Natural killer cell (primary cell): ENCODE data around the gene LRRC40. TPM values are rescaled to one million over a fixed set of nuclear protein-coding genes. Genes with fewer than 3 reads are reported as not detected.

Experiments used
- ATAC-seq, 3 donors: fragments of 150-1000 bp in 2 of 3; fragments of 200-7000 bp in 1 of 3; cut with Tn5 transposase; 1 replicate in 1 of 3; 2 replicates in 2 of 3; pipeline ENCODE4 v1.10.0; 2021; ENCODE audit warnings: mild to moderate bottlenecking in 2 of 3, moderate library complexity in 2 of 3
- DNase-seq, 2 donors: peaks; one replicate each; pipeline versions ENCODE4 v3.0.0 to v3.0.0-alpha.2; 2013 to 2021; ENCODE audit warnings: mixed read lengths in 1 of 2
- H3K27ac ChIP-seq: one replicate; pipeline ENCODE4 v1.5.1; 2013; ENCODE audit warnings: mild to moderate bottlenecking, low read length
- H3K27me3 ChIP-seq: one replicate; pipeline ENCODE4 v1.6.1; 2013; ENCODE audit warnings: low read length; ENCODE audit not compliant: control insufficient read depth, insufficient read depth
- H3K36me3 ChIP-seq: one replicate; pipeline ENCODE4 v1.6.1; 2013; ENCODE audit warnings: low read length; ENCODE audit not compliant: control insufficient read depth, insufficient read depth
- H3K4me1 ChIP-seq: one replicate; pipeline ENCODE4 v1.6.1; 2013; ENCODE audit warnings: low read length; ENCODE audit not compliant: control insufficient read depth, insufficient read depth
- H3K4me3 ChIP-seq: one replicate; pipeline ENCODE4 v1.5.1; 2013; ENCODE audit warnings: low read length
- H3K9me3 ChIP-seq: one replicate; pipeline ENCODE4 v1.6.1; 2013; ENCODE audit warnings: low read length; ENCODE audit not compliant: control insufficient read depth, insufficient read depth
- H3K27ac Mint-ChIP-seq, 2 donors: one replicate each; pipeline ENCODE4 v1.8.0; 2022; ENCODE audit warnings: mild to moderate bottlenecking in 2 of 2, mixed read lengths in 2 of 2, moderate library complexity in 1 of 2
- H3K27me3 Mint-ChIP-seq, 2 donors: one replicate each; pipeline ENCODE4 v1.8.0; 2022; ENCODE audit warnings: low read depth in 2 of 2, mixed read lengths in 2 of 2
- H3K36me3 Mint-ChIP-seq: one replicate; pipeline ENCODE4 v1.8.0; 2022; ENCODE audit warnings: mixed read lengths
- H3K4me1 Mint-ChIP-seq, 2 donors: one replicate each; pipeline ENCODE4 v1.8.0; 2022; ENCODE audit warnings: mixed read lengths in 2 of 2
- H3K4me3 Mint-ChIP-seq: one replicate; pipeline ENCODE4 v1.8.0; 2022; ENCODE audit warnings: mild to moderate bottlenecking, moderate library complexity, mixed read lengths
- H3K9me3 Mint-ChIP-seq, 2 donors: one replicate each; pipeline ENCODE4 v1.8.0; 2022; ENCODE audit warnings: mixed read lengths in 2 of 2
- WGBS: methylation state at CpG from one replicate; pipeline ENCODE4 v1.1.7; 2013; ENCODE audit warnings: missing lambda C conversion rate; ENCODE audit not compliant: insufficient coverage; 5-methylcytosine and 5-hydroxymethylcytosine counted together
- intact Hi-C: fragments of 100-400 bp; cut with micrococcal nuclease; formaldehyde crosslinking; loops from one replicate; pipeline ENCODE4 v1.14.2; 2022
- total RNA-seq, 4 donors: library from RNA; stranded (reverse); fragments of 120-200 nt in 1 of 4; gene quantifications; one replicate each; pipeline versions ENCODE4 v1.2.3 to v1.2.4, GENCODE V29; 2013 to 2022
- TF ChIP-seq, protein P1 (sequence below): fragments of 200-600 bp; IDR thresholded peaks from one replicate; pipeline ENCODE4 v1.8.0; 2022; ENCODE audit warnings: antibody characterized with exemption

Gene LRRC40
- total RNA-seq, 3 donors from 2014 or later (not counting 1 experiment from before 2014, with no cell fraction given) = 15.5 to 18.4 (median 16.5) TPM

- intact Hi-C loops = no loop called here
- Histone ChIP-seq H3K4me1 (no peaks in the 10 kb centered on the region), H3K4me3 (no peak overlapping the region), H3K36me3 (no peaks in the 10 kb centered on the region), H3K27ac (no peak overlapping the region), H3K9me3 (no peaks in the 10 kb centered on the region), H3K27me3 (no peaks in the 10 kb centered on the region)
- Mint-ChIP-seq H3K9me3 (no peaks in the 10 kb centered on the region), H3K4me1 (no peaks in the 10 kb centered on the region), H3K27me3 (peaks cover 11% of the 10 kb centered on the region in 2 donors), H3K4me3 (no peak overlapping the region), H3K27ac (no peak overlapping the region), H3K36me3 (no peaks in the 10 kb centered on the region)
- TF ChIP-seq, protein P1, sequence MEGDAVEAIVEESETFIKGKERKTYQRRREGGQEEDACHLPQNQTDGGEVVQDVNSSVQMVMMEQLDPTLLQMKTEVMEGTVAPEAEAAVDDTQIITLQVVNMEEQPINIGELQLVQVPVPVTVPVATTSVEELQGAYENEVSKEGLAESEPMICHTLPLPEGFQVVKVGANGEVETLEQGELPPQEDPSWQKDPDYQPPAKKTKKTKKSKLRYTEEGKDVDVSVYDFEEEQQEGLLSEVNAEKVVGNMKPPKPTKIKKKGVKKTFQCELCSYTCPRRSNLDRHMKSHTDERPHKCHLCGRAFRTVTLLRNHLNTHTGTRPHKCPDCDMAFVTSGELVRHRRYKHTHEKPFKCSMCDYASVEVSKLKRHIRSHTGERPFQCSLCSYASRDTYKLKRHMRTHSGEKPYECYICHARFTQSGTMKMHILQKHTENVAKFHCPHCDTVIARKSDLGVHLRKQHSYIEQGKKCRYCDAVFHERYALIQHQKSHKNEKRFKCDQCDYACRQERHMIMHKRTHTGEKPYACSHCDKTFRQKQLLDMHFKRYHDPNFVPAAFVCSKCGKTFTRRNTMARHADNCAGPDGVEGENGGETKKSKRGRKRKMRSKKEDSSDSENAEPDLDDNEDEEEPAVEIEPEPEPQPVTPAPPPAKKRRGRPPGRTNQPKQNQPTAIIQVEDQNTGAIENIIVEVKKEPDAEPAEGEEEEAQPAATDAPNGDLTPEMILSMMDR = no peak
- 84% methylated on average over 5 of the region's 5 CpGs for WGBS
- ATAC-seq (no peak), DNase-seq (no peak)
These were observed 96.1 kb downstream of the LRRC40 start for GRCh38 chr1:70109241-70109640.

- H3K9me3 Mint-ChIP-seq = no peaks in the 10 kb centered on the region
- WGBS = no CpG with 5 or more reads among the region's 1 CpG
- Histone ChIP-seq H3K4me1 (no peaks in the 10 kb centered on the region), H3K4me3 (no peak overlapping the region), H3K36me3 (no peaks in the 10 kb centered on the region), H3K27ac (no peak overlapping the region), H3K27me3 (no peaks in the 10 kb centered on the region), H3K9me3 (no peaks in the 10 kb centered on the region)
- no peak overlapping the region for H3K27ac Mint-ChIP-seq
- H3K27me3 Mint-ChIP-seq = no peaks in the 10 kb centered on the region
- no peak overlapping the region for H3K4me3 Mint-ChIP-seq
- DNase-seq (no peak), ATAC-seq (no peak)
- intact Hi-C loops = no loop called here
- TF ChIP-seq, protein P1 = no peak
- H3K4me1 Mint-ChIP-seq = no peaks in the 10 kb centered on the region
- no peaks in the 10 kb centered on the region for H3K36me3 Mint-ChIP-seq
These were observed 101.6 kb downstream of the LRRC40 start for GRCh38 chr1:70103770-70104169.

GRCh38 chr1:70101774-70102173 lies 103.6 kb downstream of the LRRC40 start:
- no peaks in the 10 kb centered on the region for H3K9me3 Mint-ChIP-seq
- intact Hi-C loops = no loop called here
- WGBS = 100% methylated on average over 1 of the region's 1 CpG

GRCh38 chr1:70101231-70101630 lies 104.1 kb downstream of the LRRC40 start:
- H3K27ac Mint-ChIP-seq = no peak overlapping the region
- Histone ChIP-seq H3K36me3 (no peaks in the 10 kb centered on the region), H3K4me1 (no peaks in the 10 kb centered on the region), H3K4me3 (no peak overlapping the region), H3K27ac (no peak overlapping the region), H3K27me3 (no peaks in the 10 kb centered on the region), H3K9me3 (no peaks in the 10 kb centered on the region)
- intact Hi-C loops = no loop called here
- H3K4me1 Mint-ChIP-seq = no peaks in the 10 kb centered on the region
- no peaks in the 10 kb centered on the region for H3K27me3 Mint-ChIP-seq
- H3K4me3 Mint-ChIP-seq = no peak overlapping the region
- no peaks in the 10 kb centered on the region for H3K9me3 Mint-ChIP-seq
- TF ChIP-seq, protein P1 = no peak
- ATAC-seq = no peak
- DNase-seq = no peak
- no peaks in the 10 kb centered on the region for H3K36me3 Mint-ChIP-seq
- 90% methylated on average over 1 of the region's 2 CpGs for WGBS

More at GRCh38 chr1:70101774-70102173, 103.6 kb downstream of the LRRC40 start:
- H3K4me3 ChIP-seq = no peak overlapping the region
- no peaks in the 10 kb centered on the region for H3K4me1 ChIP-seq
- H3K27ac ChIP-seq = no peak overlapping the region
- H3K9me3 ChIP-seq = no peaks in the 10 kb centered on the region
- no peaks in the 10 kb centered on the region for H3K4me1 Mint-ChIP-seq
- no peak overlapping the region for H3K4me3 Mint-ChIP-seq
- ATAC-seq (no peak), DNase-seq (no peak)
- TF ChIP-seq, protein P1 = no peak
- no peaks in the 10 kb centered on the region for H3K27me3 ChIP-seq
- no peak overlapping the region for H3K27ac Mint-ChIP-seq
- no peaks in the 10 kb centered on the region for H3K36me3 ChIP-seq
- no peaks in the 10 kb centered on the region for H3K27me3 Mint-ChIP-seq
- no peaks in the 10 kb centered on the region for H3K36me3 Mint-ChIP-seq
